SIG-M5 treated with dmso at 0.1 percent for 504 hours (cell line): Measurements from ENCODE around the gene STRN3.
"Not testable (repeated sequence)": the region's sequence is repeated elsewhere in the genome, so short reads cannot be mapped to it uniquely, and the experiment has no call there.

ENCODE experiments used
- DNase-seq: peaks from one replicate; lab custom pipeline; 2025; ENCODE audit not compliant: unreplicated experiment; lab: John Stamatoyannopoulos, UW

The STRN3 gene

GRCh38 chr14:30972882-30973582 is 53.1 kb downstream of the STRN3 start:
- DNase-seq = no peak

- not testable (repeated sequence) for DNase-seq
These were observed 54.0 kb downstream of the STRN3 start for GRCh38 chr14:30972036-30972732.

GRCh38 chr14:30971586-30971985 is 54.6 kb downstream of the STRN3 start:
- no peak for DNase-seq

- DNase-seq = not testable (repeated sequence)
These were observed 56.4 kb downstream of the STRN3 start for GRCh38 chr14:30969796-30970195.

GRCh38 chr14:30967364-30968098 is 58.6 kb downstream of the STRN3 start:
- not testable (repeated sequence) for DNase-seq

GRCh38 chr14:30966415-30967363 is 59.5 kb downstream of the STRN3 start:
- peak; percentile 38 for DNase-seq

- peak; percentile 1 for DNase-seq
These were observed 60.3 kb downstream of the STRN3 start for GRCh38 chr14:30965861-30966260.

GRCh38 chr14:30962537-30962936 is 63.6 kb downstream of the STRN3 start:
- DNase-seq = not testable (repeated sequence)

GRCh38 chr14:30961330-30961729 is 64.8 kb downstream of the STRN3 start:
- no peak for DNase-seq

GRCh38 chr14:30960216-30960615 is 66.0 kb downstream of the STRN3 start:
- no peak for DNase-seq

- no peak for DNase-seq
These were observed 67.4 kb downstream of the STRN3 start for GRCh38 chr14:30958555-30959407.

GRCh38 chr14:30957813-30958370 is 68.3 kb downstream of the STRN3 start:
- no peak for DNase-seq

GRCh38 chr14:30949651-30950050 is 76.5 kb downstream of the STRN3 start:
- no peak for DNase-seq

- no peak for DNase-seq
These were observed 82.5 kb downstream of the STRN3 start for GRCh38 chr14:30943694-30944093.

- no peak for DNase-seq
These were observed 85.3 kb downstream of the STRN3 start for GRCh38 chr14:30940886-30941285.

GRCh38 chr14:30938617-30939016 is 87.6 kb downstream of the STRN3 start:
- DNase-seq = no peak

GRCh38 chr14:30935445-30935844 is 90.7 kb downstream of the STRN3 start:
- DNase-seq = no peak

GRCh38 chr14:30933937-30934336 is 92.2 kb downstream of the STRN3 start:
- not testable (repeated sequence) for DNase-seq

GRCh38 chr14:30928462-30928861 is 97.7 kb downstream of the STRN3 start:
- no peak for DNase-seq

GRCh38 chr14:30925254-30925653 is 100.9 kb downstream of the STRN3 start:
- no peak for DNase-seq
